ENCODE results near the gene DTL.

The DTL gene

DNA sequence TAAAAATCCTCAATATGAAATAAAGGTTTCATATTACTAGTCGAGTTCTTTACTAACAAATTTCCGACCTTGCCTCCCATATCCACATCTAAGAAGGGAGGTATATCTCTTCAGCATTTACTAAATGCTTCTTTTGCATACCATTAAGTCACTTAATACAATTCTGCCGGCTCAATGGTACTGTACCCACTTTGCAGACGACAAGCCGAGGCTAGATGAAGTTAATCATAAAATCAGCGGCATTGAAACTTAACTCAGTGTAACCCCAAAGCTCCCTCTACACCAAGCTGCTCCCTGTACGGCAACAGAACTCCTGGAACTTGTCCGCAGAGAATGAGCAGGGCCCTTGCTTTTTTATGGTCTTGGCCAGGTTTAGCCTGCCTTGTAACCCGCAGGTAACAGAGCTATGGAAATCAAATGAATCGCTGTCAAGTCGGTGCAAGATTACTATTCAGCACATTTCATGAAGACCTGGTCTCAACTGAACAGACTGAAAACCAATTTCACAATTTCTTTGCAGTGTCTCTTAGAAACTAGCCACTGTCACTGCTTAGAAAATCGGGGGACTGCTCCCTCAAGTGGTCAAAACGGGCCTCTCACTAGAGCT is 929 bp upstream of the DTL start:
- H3K27me3 ChIP-seq (replicated peaks; ENCODE audit: control insufficient read depth, insufficient read depth, low read length): no peaks in the 10 kb centered on the region
- H3K36me3 ChIP-seq (ENCODE audit: control insufficient read depth, insufficient read depth, low read length): no peaks in the 10 kb centered on the region
- TF ChIP-seq, protein P1, sequence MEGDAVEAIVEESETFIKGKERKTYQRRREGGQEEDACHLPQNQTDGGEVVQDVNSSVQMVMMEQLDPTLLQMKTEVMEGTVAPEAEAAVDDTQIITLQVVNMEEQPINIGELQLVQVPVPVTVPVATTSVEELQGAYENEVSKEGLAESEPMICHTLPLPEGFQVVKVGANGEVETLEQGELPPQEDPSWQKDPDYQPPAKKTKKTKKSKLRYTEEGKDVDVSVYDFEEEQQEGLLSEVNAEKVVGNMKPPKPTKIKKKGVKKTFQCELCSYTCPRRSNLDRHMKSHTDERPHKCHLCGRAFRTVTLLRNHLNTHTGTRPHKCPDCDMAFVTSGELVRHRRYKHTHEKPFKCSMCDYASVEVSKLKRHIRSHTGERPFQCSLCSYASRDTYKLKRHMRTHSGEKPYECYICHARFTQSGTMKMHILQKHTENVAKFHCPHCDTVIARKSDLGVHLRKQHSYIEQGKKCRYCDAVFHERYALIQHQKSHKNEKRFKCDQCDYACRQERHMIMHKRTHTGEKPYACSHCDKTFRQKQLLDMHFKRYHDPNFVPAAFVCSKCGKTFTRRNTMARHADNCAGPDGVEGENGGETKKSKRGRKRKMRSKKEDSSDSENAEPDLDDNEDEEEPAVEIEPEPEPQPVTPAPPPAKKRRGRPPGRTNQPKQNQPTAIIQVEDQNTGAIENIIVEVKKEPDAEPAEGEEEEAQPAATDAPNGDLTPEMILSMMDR (IDR thresholded peaks at IDR 0.05; ENCODE audit: insufficient read depth, low read length, poor library complexity, severe bottlenecking): no peak
- no peak for DNase-seq (ENCODE audit: extremely low read depth, insufficient read length)
- peak overlapping the region; percentile 98 for H3K4me3 ChIP-seq (replicated peaks; ENCODE audit: low read depth, low read length)

DNA sequence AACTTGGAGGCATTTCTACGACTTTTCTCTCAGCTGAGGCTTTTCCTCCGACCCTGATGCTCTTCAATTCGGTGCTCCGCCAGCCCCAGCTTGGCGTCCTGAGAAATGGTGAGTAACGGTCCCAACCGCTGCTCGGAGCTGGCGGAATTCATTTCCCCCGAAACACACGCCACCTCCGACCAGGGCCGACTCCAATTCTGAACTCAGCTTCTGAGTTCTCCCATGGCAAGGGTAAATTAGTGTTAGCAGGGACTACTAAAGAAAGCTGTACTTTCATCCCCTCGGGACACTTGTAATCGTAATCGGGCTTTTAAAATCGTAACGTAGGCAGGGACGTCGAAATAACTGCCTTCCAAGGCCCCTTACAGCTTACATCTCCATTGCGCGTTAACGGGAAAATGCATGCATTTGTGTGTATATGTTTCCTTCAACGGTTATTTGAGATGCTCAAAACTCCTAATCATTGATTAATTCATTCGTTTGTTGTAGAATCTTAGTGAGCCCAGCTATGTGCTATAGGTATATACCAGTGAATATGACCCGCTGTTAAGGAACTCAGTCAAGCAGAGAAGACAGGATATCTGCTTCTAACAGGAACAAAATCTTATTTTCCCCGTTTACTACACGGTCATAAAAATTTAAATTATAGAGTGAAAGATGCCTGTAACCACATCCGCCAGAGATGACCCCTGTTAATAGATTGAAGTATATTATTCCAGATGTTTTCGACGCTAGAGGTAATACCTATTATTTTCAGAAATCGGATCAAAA is 472 bp downstream of the DTL start:
- TF ChIP-seq, protein P1 (IDR thresholded peaks at IDR 0.05; ENCODE audit: insufficient read depth, low read length, poor library complexity, severe bottlenecking): no peak
- no peak for DNase-seq (ENCODE audit: extremely low read depth, insufficient read length)
- Histone ChIP-seq H3K36me3 (ENCODE audit: control insufficient read depth, insufficient read depth, low read length) (no peaks in the 10 kb centered on the region), H3K27me3 (replicated peaks; ENCODE audit: control insufficient read depth, insufficient read depth, low read length) (no peaks in the 10 kb centered on the region), H3K4me3 (replicated peaks; ENCODE audit: low read depth, low read length) (peak overlapping the region; percentile 98)

DNA sequence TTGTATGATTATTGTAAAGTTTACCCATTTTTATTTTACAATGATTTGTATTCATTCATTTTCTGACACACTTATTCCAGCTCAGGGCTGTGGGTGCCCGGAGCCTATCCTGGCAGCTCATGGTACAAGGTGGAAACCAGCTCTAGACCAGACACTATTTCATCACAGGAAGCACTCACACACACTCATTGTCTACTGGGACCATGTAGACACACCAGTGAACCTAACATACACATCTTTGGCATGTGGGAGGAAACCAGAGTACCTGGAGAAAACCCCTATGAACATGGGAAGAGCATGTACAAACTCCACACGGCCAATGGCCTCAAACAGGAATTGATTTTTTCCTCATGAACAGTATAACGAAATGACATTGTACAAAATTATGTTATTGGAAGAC is 2.4 kb downstream of the DTL start:
- no peak for DNase-seq (ENCODE audit: extremely low read depth, insufficient read length)
- Histone ChIP-seq H3K27me3 (replicated peaks; ENCODE audit: control insufficient read depth, insufficient read depth, low read length) (no peaks in the 10 kb centered on the region), H3K36me3 (ENCODE audit: control insufficient read depth, insufficient read depth, low read length) (no peaks in the 10 kb centered on the region), H3K4me3 (replicated peaks; ENCODE audit: low read depth, low read length) (peak overlapping the region; percentile 98)
- TF ChIP-seq, protein P1 (IDR thresholded peaks at IDR 0.05; ENCODE audit: insufficient read depth, low read length, poor library complexity, severe bottlenecking): no peak

DNA sequence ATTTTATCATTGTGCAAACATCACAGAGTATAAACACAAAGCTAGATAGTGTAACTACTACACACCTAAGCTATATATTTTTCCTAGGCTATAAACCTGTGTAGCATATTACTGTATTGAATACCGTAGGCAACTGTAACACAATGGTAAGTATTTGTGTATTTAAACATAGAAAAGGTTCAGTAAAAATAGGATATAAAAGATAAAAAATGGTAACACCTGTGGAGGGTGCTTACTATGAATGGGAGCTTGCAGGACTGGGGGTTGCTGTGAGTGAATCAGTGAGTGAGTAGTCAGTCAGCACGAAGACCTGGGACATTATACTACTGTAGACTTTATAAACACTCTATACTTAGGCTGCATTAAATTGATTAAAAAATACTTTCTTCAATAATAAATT is 4.1 kb downstream of the DTL start:
- Histone ChIP-seq H3K27me3 (replicated peaks; ENCODE audit: control insufficient read depth, insufficient read depth, low read length) (no peaks in the 10 kb centered on the region), H3K4me3 (replicated peaks; ENCODE audit: low read depth, low read length) (no peak overlapping the region), H3K36me3 (ENCODE audit: control insufficient read depth, insufficient read depth, low read length) (no peaks in the 10 kb centered on the region; the same call in 1 of the 2 replicates)
- TF ChIP-seq, protein P1 (IDR thresholded peaks at IDR 0.05; ENCODE audit: insufficient read depth, low read length, poor library complexity, severe bottlenecking): no peak
- DNase-seq (ENCODE audit: extremely low read depth, insufficient read length): no peak

DNA sequence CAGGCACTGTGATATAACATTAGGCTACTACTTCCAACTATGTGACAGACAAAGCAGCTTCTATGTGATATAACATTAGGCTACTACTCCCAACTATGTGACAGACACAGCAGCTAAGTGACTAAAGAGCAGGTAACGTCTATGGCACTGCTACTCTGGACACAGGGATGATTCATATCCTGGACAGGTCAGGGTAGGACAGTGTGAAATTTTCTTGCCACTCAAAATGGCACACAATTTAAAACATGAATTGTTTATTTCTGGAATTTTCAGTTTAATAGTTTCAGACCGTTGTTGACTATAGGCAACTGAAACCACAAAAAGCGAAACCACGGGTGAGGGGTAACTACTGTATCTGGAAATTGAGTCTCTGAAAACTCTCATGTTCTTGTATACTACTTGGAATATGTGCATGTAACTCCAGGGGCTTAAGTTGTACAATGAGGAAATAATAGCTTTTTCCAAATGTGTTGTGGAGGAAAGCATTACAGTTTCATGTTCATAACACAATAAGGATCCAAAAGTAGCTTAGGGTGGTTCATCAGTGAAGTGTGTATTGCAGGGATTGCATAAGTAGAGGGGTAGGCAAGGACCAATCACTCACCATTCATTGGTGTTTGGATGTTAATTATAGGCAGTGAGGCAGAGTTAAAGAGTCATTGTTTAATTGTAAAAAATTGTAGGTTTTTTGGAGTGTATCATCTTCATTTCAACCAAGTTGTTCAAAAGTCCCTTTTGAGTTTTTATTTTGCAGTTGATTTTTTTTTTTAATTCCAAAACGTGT is 5.3 kb downstream of the DTL start:
- no peaks in the 10 kb centered on the region for H3K27me3 ChIP-seq (replicated peaks; ENCODE audit: control insufficient read depth, insufficient read depth, low read length)
- no peak for DNase-seq (ENCODE audit: extremely low read depth, insufficient read length)
- no peaks in the 10 kb centered on the region; the same call in 1 of the 2 replicates for H3K36me3 ChIP-seq (ENCODE audit: control insufficient read depth, insufficient read depth, low read length)
- H3K4me3 ChIP-seq (replicated peaks; ENCODE audit: low read depth, low read length): peak overlapping the region; percentile 39; the same call in 1 of the 2 replicates
- TF ChIP-seq, protein P1 (IDR thresholded peaks at IDR 0.05; ENCODE audit: insufficient read depth, low read length, poor library complexity, severe bottlenecking): no peak

All from GM06990 (cell line).